Hematopoietic multipotent progenitor cell treated with erythropoietin and hydrocortisone succinate and interleukin-3 and kit ligand, for 6 days (in vitro differentiated cells): ENCODE data around the gene ZBTB42.
A peak's percentile ranks its signal among the peaks of the same experiment; 100 is the strongest.

ENCODE experiments used
- DNase-seq: peaks from one replicate; pipeline ENCODE4 v3.0.0-alpha.2; 2015

Gene ZBTB42

DNA sequence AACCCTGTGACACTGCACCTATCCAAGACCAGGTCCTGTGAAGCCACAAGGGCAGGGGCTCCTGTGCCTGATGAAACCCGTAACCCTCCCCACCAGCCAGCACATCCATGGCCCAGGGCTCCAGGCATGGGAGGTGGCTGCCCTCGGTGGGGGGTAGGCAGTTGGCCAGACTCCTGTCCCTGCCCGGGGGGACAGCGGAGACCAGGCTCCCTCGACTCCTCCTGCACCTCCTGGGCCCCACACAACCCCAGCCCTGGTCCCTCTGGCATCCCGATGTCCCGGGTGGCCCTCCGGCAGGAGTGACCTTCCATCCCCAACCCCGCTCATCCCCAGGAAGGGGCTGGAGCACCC is 16.7 kb upstream of the ZBTB42 start:
- DNase-seq, result no peak

DNA sequence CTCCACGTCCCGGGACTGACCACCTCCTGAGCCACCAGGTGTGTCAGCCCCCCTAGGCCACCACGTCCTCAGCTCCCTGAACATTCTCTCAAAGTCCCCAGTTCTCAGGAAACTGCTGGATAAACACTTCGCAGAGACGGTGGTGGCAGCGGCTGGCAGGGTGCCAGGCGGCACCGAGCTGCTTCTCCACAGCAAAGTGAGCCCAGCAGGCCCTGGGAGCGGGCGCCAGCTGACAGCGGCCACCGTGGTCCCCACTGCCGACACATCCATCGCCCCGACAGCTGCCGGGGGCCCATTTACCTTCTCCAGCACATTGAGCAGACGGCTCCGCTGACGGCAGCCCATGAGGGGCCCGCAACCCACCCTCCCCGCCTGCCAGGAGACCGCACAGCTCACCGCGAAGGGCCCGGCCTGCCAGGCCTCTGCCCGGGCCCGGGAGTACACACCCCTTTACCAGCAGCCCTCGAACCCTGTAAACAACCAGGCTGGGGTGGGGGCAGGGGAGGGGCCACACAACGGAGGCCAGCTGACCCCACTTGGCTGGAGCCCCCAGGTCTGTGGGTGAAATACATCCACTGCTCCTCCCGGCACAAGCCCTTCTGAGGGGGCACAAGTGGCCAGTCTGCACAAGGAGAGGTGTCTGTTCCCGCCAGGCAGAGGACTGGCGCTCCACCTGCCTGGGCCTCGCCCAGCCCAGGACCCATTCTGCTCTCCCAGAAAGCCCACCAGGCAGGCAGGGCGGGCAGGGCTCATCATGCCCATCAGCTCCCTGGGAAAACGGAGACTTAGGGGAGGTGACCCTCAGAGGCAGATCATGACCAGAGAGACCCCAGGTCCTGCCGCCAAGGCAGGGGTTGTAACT is 15.8 kb upstream of the ZBTB42 start:
- DNase-seq, result no peak

DNA sequence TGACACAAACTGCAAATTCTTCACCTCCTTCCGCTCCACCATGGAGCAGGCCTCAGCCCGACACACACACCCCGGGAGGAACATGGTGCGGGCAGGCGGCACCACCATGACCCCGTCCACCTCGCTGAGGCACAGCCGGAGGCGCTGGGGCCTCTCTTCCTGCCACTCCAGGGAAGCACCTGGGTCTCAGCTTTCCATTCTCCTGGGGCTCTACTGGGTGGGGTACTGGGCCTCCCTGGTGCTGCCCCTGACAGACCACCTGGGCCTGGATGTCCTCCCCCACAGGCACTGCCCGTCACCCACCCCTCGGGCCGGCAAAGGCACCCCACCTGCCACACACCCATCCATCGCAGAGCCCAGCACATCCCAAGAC is 15.2 kb upstream of the ZBTB42 start:
- DNase-seq, result no peak

DNA sequence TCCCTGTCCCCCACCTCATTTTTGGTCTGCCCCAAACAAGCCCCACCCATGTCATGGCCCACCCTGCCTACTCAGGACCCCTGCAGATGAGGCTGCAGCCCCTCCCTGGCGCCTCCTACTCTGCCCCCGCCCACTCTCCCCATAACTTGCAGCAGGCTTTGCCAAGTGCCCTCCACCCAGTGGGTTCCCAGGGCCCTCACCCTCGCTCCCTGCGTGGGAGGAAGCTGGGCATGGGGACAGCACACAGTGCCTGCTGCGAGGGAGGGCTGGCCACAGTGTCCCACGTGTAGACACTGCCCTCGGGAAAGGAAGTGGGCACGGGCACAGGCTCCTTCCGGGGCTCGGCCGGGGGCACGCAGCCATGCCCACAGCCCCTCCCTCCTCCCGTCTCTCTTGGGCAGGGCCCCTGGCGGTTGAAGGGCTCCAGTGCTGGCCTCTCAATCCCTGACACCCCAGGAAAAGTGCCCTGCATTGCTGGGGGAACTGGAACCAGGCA is 14.8 kb upstream of the ZBTB42 start:
- DNase-seq, result peak; percentile 64

DNA sequence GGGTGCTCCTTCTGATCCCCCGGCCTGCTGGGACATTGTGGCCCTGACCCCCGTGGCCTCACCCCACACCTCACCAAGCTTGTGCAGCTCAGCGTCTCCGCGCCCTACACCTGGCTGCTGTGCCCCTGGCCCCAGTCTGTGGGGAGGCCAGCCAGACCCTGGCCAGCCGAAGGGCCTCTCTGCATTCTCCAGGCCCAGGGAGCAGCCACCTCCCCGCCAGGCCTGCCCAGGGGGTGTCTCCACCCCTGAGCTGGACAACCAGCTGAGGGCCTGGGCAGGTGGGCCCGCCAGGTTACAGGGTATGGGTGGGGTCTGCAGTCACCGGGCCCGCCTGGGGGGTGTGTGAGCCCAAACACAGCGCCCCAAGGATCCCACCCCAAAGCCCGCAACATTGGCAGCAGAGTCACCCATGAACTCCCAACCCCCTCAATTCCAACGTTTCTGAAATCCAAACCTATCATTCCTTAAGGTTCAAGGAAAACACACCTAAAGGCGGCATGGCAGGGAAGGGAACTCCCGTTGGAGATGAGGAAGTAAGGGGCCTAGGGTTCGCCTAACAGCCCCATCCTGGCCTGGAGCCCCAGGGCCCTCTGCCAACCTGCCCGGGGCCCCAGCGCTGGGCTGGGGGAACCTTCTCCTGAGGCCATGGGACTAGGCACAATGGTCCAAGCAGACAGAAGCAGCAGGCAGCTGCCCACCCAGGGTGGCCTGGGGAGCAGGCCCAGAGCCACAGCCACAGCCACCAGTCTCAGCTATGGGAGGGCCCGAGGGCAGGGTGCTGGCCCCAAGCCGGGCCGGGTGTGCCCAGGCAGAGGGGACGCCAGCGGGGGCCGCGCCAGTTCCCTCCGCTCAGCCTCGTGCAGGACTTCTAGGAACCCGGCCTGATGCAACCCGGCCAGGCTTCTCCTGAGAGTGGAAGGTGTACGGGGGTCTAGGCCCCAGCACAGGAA is 13.9 kb upstream of the ZBTB42 start:
- DNase-seq, result no peak

DNA sequence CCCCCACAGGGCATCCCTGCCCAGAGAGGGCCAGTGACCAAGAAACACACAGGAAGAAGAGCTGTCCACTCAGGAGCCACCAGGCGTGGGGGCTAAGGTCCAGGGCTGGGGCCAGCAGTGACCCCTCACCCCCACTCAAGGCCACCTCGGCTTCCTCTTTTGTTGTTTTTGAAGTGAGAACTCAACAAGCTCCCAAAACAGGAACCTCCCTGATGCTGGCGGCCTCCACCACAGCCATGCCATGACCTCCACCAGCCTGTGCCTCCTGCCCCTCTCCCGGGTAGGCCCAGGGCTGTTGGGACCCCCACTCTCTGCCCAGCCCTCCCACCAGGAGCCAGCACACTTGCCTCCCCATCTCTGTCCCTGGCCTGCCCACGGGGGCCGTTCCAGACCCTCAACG is 13.2 kb upstream of the ZBTB42 start:
- DNase-seq, result no peak

DNA sequence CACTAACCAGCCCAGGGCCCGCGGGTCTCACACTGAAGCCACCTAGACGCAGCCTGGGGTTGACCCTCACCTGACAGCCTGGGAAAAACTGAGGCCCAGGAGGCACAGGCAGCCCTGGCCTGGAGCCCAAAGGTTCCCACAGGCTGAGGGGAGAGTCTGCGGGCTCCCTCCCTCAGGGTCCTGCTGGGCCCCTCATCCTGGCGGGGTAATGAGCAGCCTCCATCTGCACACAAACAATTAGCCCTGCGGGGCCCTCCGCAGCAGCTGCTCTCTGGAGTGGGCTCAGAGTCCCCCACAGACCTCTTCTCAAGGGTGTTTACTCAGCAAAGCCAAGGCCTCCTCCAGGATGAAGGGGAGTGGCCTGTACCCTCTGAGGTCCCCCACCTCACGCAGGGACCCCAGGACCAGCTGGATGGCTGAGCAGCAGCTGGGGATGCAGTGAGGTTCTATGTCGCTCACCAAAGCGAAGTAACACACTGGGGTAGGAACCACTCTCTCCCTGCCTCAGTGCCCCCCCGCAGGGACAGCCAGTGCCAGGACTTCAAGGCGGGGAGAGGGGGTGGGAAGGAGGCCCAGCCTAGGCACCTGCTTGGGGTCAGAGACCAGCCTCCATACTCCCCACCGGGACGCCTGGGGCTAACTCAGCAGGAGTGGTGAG is 12.6 kb upstream of the ZBTB42 start:
- no peak for DNase-seq

DNA sequence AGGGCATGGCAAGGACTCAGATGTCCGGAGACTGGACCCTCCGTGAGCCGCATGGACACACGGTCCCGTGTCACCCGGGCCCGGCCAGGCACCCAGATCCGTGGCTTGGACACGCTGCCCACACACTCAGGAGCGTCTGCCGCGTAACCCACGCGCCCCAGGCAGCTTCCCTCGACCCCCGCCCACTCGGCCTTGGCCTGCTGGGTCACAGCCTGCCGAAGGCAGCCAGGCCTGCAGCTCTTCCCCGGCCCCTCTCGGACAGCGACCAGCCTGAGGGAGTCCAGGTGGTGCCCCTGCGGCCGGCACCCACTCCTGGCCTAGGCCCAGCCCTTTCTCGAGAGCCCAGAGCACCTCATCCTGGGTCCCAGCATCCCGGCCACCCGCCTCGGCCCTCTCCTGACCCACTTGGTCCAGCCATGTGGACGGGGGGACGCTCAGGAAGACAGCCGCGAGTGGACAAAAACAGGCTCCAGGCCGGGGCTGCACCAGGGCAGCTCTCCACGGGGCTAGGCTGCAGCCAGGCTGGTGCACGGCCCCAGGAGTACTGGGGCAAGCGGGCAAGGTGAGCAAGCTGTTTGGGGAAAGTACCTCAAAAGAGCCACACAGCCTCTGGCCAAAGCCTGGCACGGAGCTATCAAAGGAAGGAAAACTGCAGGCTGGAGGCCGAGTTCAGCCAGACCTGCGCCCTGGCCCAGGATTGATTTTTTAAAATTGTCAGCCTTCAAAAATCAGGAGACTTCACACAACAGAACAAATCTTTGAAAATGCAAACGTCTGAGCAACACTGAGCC is 11.8 kb upstream of the ZBTB42 start:
- DNase-seq, result no peak

DNA sequence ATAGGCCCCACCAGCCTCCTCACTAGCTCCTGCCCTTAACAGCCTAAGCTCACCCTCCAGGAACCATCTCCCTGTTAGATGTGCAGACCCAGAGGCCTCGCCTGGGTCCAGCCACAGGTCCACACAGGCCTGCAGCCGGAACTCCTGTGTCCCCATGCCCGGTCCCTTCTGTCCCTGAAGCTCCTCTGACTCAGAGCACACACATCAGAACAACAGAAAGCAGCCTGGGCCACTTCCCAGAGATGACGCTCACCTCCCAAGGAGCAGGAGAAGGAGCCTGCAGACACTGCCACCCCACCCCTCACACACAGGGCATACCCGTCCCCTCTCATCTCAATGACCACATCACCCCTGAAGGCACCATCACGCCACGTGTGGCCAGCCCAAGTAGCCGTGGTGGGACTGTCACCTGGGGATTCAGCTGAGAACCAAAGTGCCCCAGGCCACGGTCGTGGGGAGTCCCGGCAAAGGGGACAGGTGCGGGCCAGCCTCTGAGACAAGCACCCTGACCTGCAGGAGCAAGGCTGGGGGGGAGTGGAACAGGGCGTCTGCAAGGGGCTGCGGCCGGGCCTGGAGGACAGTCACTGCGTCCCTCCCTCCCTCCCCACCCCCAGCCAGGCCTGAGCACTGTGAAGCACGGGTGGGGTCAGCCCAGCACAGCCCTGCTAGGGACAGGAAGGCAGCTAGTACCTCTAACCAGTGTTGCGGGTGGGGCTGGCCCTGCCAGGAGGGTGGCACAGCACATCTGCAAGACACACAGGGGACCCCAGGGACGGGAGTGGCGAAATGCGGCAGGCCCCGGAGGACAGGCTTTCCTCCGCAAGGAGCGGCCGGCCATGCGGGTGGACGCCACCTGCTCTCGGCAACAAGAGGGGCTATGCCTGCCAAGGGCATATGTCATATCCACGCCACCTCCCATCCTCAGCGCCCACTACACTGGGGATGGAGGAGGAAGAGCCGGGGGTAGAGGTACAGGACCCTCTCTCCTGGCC is 10.9 kb upstream of the ZBTB42 start:
- no peak for DNase-seq

DNA sequence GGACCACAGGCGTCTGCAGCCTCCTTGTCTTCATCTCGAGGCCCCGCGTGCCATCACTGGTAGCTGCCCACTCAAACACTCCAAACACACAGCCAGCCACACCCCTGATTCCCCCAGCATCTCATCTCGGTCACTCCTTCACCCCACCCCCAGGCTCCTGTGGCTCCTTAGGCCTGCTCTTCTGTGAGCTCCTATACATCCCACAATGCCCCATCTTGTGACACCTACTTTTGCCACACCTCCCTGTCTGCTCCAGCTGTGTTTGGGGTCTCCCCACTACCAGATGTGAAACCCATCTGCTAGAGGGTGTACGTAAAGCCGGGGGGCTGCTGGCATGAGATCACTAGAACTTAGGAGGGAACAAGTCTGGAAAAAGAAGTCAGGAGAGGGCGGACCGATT is 9.5 kb upstream of the ZBTB42 start:
- no peak for DNase-seq

DNA sequence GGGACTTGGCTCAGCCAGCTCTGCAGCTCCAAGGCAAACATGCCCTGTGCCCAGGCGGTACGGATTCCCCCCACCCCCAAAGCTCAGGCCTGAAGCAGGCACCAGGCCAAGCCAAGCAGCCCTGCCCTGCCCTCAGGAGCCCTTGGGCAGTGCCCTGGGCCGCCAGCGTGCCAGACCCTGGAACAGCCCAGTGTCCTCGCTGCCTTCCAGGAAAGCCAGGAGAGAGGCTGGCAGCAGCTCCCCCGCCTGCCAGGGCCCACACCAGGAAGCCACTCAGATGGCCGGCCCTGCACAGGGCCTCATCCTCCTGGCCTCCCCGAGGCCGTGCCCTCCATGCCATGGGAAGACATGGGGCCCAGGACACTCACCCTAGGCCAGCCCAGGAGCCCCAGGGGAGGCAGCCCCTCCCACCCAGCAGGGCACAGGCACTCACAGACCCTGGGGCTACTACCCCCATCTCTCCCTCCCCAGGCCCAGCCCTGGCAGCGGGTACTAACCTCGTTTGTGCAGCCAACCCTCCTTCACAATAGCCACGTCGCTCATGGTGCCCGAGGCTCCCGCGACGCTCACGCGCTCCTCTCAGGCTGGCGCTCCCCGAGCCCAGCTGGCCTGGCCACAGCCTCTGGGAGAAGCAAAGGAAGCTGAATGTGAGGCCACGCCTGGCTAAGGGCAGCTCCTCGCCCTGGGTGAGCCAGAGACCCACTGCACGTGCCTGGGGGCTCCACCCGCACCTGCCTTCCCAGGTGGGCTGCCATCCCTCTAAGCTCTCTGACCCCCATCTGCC is 8.6 kb upstream of the ZBTB42 start:
- DNase-seq, result no peak

DNA sequence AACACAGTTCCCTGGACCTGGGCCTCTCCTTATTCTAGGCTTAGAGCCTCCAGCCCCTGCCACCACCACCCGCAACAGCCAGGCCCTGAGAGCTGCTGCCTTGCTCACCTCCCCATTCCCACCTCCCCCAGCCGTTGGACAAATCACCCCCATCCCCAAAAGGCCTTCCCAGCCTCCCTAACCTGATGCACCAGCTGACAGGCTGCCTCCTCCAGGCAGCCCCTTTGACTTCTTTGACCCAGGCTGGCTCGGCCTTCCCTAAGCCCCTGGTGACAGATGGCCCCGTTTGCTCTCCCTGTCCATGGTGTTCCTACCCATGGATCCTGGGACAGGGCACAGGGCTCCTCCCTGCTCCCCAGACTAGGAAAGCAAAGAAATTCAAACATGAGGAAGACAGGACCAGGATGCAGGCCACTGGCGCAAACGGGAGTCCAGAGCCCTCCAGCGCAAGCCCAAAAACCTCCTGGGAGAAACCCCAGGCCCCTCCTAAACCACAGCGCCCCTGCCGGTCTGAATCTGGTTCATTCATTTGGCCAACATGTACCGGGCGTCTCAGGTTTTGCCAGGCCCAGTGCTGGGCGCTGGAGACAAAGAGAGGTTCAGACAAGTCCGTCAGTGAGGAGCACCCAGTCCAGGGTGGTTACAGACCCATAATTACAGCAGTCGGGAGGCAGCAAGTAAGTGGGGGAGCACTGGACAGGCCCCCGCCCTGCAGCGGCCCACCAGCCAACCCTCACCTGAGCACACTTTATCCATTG is 7.8 kb upstream of the ZBTB42 start:
- DNase-seq, result no peak

DNA sequence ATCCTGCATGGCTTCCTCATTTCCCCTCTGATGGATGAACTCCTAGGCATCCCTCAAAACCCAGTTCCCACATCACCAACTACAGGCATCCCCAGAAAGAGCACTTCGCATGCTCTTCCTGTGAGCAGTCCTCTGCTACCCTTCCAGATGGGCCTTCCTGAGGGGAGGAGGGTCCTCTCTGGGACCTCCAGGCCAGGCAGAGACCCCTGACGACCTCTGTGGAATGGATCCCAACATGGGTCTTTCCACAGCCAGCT is 7.3 kb upstream of the ZBTB42 start:
- no peak for DNase-seq

DNA sequence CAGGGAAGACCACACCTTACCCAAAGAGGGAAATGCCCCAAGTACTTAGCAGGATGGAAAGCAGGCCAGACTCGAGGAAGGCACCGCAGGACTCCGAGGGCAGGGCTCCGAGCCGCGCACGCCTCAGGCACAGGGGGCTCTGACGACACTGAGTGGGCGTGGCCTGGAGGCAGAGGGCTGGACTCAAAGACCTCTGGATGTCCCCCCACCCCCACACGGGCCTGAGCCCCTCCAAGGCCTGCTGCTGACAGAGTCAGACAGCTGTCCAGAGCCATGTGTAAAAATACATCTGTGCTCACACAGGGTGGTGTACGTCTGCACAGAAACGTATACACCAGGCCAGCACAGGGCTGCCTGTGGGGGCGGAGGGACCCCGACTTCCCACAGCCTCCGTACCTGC is 6.8 kb upstream of the ZBTB42 start:
- peak; percentile 80 for DNase-seq

DNA sequence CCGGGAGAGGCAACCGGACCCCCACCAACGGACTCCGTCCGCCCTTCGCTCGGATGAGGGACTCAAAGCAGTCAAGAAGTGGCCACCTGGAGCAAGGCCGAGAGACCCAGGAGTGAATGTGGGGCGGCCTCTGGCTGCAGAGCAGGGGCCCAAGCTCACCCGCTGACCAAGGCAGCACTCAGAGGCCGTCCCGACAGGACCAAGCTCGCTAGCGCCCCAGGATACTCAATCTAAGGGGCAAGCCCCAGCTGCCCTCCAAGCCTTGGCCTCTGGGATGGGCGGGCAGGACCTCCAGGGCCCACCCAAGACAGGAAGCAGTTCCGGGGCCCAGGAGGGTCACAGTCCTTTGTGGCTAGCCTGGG is 6.3 kb upstream of the ZBTB42 start:
- DNase-seq, result peak; percentile 34

DNA sequence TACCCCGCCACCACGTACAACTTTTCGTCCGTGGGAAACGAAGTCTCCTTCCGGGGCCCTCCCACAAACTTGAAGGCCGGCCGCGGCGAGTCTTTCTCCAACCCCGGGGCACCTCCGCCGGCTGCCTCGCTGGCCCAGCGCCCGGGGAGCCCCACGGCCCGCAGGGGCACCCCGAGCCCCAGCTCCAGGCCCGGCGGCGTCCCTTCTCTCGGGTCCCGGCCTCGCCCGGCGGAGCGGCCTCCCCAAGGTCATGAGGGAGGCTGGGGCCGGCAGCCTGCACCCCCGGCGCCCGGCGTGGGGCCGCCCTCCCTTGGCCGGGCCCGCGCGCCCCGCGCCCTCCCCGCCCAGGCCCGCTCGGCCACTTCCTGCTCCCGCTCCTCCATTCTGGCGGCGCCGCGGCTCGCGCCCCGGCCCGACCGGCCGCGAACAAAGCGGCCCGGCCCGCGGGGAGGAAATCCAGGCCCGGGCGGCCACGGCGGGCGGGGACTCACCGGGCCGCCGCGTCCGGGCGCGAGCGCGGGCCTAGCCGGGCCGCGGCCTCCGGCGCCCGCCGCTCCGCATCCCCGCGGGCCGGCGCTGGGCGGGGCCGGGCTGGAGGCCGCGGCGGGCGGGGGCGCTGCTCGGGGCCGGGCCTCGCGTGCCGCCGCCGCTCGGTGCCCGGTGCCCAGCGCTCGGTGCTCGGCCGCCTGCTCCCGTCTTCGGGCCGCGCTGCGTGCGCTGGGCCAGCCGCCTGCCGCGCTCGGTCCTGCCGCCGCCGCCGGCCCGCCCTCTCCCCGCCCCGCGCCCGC is 5.7 kb upstream of the ZBTB42 start, which contains the start of gene AKT1:
TSS of gene AKT1 (minus strand) at position 756 of the 788 bp plus-strand sequence. CDS start 3,105 bp downstream, outside the sequence.
- peak; percentile 39 for DNase-seq

DNA sequence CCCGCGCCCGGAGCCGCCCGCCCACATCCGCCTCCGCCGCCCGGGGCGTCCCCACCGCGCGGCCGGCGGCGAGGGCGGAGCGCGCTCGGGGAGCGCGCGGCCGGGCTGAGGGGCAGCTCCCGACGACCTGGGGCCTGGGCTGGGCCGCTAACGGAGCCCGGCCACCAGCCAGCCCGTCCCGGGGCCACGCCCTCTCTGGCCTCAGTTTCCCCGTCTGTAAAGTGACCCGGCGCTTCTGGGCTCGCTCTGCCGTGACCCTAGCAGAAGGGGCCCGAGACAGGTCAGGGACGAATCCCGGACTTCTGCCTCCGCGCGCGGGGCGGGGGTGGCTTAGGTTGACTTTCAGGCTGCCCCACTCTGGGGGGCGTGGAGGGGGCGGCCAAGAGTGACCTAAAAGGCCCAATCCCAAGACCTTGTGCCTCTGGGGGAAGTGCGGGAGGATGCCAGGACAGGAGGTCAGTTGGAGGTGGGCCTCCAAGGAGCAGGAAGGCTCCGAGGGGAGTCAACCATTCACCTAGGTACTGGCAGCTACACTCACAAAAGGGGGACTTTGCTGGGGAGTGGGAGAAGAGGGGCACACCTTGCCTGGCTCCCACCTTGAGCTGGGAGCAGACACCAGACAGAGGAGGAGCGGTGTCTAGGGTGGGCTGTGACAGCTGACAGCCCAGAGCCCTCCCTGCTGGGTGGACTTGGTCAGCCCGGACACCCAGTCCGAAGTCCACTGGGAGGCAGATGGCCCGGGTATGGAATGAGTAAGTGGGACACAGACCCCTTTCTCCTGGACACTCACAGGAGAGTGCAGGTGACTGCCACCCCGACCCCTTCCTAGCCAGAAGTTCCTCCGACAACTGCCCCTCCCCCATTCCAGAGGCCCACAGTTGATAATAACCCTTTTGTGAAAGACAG is 4.9 kb upstream of the ZBTB42 start:
- peak; percentile 68 for DNase-seq

DNA sequence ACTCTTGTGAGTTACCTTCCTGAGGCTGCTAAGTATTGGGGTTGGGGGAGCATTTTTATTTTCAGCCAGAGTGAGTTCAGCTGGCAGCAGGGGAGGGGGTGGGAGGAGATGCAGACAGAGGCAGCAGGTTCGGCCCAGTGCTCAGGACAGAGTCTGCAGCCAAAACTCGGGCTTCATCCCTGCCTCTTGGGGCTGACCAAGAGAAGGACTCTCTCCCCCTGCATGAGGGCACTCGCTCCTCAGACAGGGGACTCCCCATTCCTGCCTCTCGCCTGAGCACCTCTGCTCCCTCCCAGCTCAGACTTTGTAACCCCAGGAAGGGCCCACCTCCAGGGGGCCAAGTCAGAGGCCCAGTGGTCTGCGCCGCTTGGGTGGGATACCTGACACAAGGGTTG is 4.2 kb upstream of the ZBTB42 start:
- no peak for DNase-seq
